ENCODE results near the gene ALG3.

The ALG3 gene

GRCh38 chr3:184272269-184272668, 23.5 kb upstream of the ALG3 start:
- TF ChIP-seq GATA2 (IDR thresholded peaks at IDR 0.05; ENCODE audit: low read depth, low read length) (no peak), GATA3 (IDR thresholded peaks at IDR 0.05; ENCODE audit: low read depth, low read length) (no peak)

GRCh38 chr3:184262764-184263179, 14.0 kb upstream of the ALG3 start:
- TF ChIP-seq GATA2 (IDR thresholded peaks at IDR 0.05; ENCODE audit: low read depth, low read length) (no peak), GATA3 (IDR thresholded peaks at IDR 0.05; ENCODE audit: low read depth, low read length) (no peak)

GRCh38 chr3:184261854-184262763, 13.3 kb upstream of the ALG3 start:
- TF ChIP-seq GATA2 (IDR thresholded peaks at IDR 0.05; ENCODE audit: low read depth, low read length), result no peak

- TF ChIP-seq GATA2 (IDR thresholded peaks at IDR 0.05; ENCODE audit: low read depth, low read length) (no peak), GATA3 (IDR thresholded peaks at IDR 0.05; ENCODE audit: low read depth, low read length) (no peak)
These were observed 12.6 kb upstream of the ALG3 start, which contains the start of gene CAMK2N2 for GRCh38 chr3:184261270-184261853. Gene CAMK2N2, minus strand, starts transcription at chr3:184261553. Its CDS starts 268 bp downstream, at chr3:184261285.

GRCh38 chr3:184260724-184261269, 12.0 kb upstream of the ALG3 start:
- TF ChIP-seq GATA2 (IDR thresholded peaks at IDR 0.05; ENCODE audit: low read depth, low read length) (no peak), GATA3 (IDR thresholded peaks at IDR 0.05; ENCODE audit: low read depth, low read length) (no peak)

- TF ChIP-seq GATA3 (IDR thresholded peaks at IDR 0.05; ENCODE audit: low read depth, low read length) (no peak), GATA2 (IDR thresholded peaks at IDR 0.05; ENCODE audit: low read depth, low read length) (no peak)
These were observed 11.3 kb upstream of the ALG3 start for GRCh38 chr3:184259878-184260723.

- TF ChIP-seq GATA3 (IDR thresholded peaks at IDR 0.05; ENCODE audit: low read depth, low read length), result no peak
- TF ChIP-seq GATA2 (IDR thresholded peaks at IDR 0.05; ENCODE audit: low read depth, low read length), result no peak
These were observed 10.7 kb upstream of the ALG3 start for GRCh38 chr3:184259396-184259877.

GRCh38 chr3:184258926-184259325, 10.2 kb upstream of the ALG3 start:
- TF ChIP-seq GATA2 (IDR thresholded peaks at IDR 0.05; ENCODE audit: low read depth, low read length) (no peak), GATA3 (IDR thresholded peaks at IDR 0.05; ENCODE audit: low read depth, low read length) (no peak)

- TF ChIP-seq GATA2 (IDR thresholded peaks at IDR 0.05; ENCODE audit: low read depth, low read length) (no peak), GATA3 (IDR thresholded peaks at IDR 0.05; ENCODE audit: low read depth, low read length) (no peak)
These were observed 8.5 kb upstream of the ALG3 start for GRCh38 chr3:184257083-184257915.

GRCh38 chr3:184255291-184256039, 6.7 kb upstream of the ALG3 start:
- TF ChIP-seq GATA3 (IDR thresholded peaks at IDR 0.05; ENCODE audit: low read depth, low read length) (no peak), GATA2 (IDR thresholded peaks at IDR 0.05; ENCODE audit: low read depth, low read length) (no peak)

- no peak for TF ChIP-seq GATA3 (IDR thresholded peaks at IDR 0.05; ENCODE audit: low read depth, low read length)
- no peak for TF ChIP-seq GATA2 (IDR thresholded peaks at IDR 0.05; ENCODE audit: low read depth, low read length)
These were observed 1.5 kb upstream of the ALG3 start for GRCh38 chr3:184250167-184250828.
